Measurements from ENCODE around the gene ATP2B1.

- no peak for TF ChIP-seq POLR2A (IDR thresholded peaks at IDR 0.05)
- no peak for TF ChIP-seq CTCF (IDR thresholded peaks at IDR 0.05)
Observed at GRCh38 chr12:89694542-89694941, 14.1 kb downstream of the ATP2B1 start.
